ENCODE measurements around the gene MSTO1.
"Not testable (repeated sequence)": the region's sequence is repeated elsewhere in the genome, so short reads cannot be mapped to it uniquely, and the experiment has no call there.

The MSTO1 gene

GRCh38 chr1:155610257-155610647 lies 234 bp downstream of the MSTO1 start:
- in situ Hi-C loops (cut with HindIII; ENCODE audit: low sequenced_read_pairs), result not testable (repeated sequence)

GRCh38 chr1:155613226-155613625 lies 3.2 kb downstream of the MSTO1 start:
- in situ Hi-C loops (cut with HindIII; ENCODE audit: low sequenced_read_pairs), result not testable (repeated sequence)

GRCh38 chr1:155622191-155622590 lies 12.2 kb downstream of the MSTO1 start:
- in situ Hi-C loops (cut with HindIII; ENCODE audit: low sequenced_read_pairs), result no loop called here

GRCh38 chr1:155623357-155623756 lies 13.3 kb downstream of the MSTO1 start:
- in situ Hi-C loops (cut with HindIII; ENCODE audit: low sequenced_read_pairs), result no loop called here

GRCh38 chr1:155626428-155626827 lies 16.4 kb downstream of the MSTO1 start:
- in situ Hi-C loops (cut with HindIII; ENCODE audit: low sequenced_read_pairs), result not testable (repeated sequence)

GRCh38 chr1:155636397-155637153 lies 26.6 kb downstream of the MSTO1 start:
- in situ Hi-C loops (cut with HindIII; ENCODE audit: low sequenced_read_pairs), result no loop called here

- in situ Hi-C loops (cut with HindIII; ENCODE audit: low sequenced_read_pairs), result no loop called here
These were observed 30.3 kb downstream of the MSTO1 start for GRCh38 chr1:155640367-155640766.

GRCh38 chr1:155642559-155643180 lies 32.7 kb downstream of the MSTO1 start:
- in situ Hi-C loops (cut with HindIII; ENCODE audit: low sequenced_read_pairs), result not testable (repeated sequence)

- in situ Hi-C loops (cut with HindIII; ENCODE audit: low sequenced_read_pairs), result no loop called here
These were observed 33.2 kb downstream of the MSTO1 start for GRCh38 chr1:155643230-155643629.

GRCh38 chr1:155645034-155645598 lies 35.1 kb downstream of the MSTO1 start:
- in situ Hi-C loops (cut with HindIII; ENCODE audit: low sequenced_read_pairs), result no loop called here

- in situ Hi-C loops (cut with HindIII; ENCODE audit: low sequenced_read_pairs), result no loop called here
These were observed 35.6 kb downstream of the MSTO1 start for GRCh38 chr1:155645648-155646047.

- in situ Hi-C loops (cut with HindIII; ENCODE audit: low sequenced_read_pairs), result no loop called here
These were observed 36.3 kb downstream of the MSTO1 start for GRCh38 chr1:155646307-155646706.

GRCh38 chr1:155648207-155649147 lies 38.5 kb downstream of the MSTO1 start:
- in situ Hi-C loops (cut with HindIII; ENCODE audit: low sequenced_read_pairs), result no loop called here

GRCh38 chr1:155649676-155650075 lies 39.7 kb downstream of the MSTO1 start:
- in situ Hi-C loops (cut with HindIII; ENCODE audit: low sequenced_read_pairs), result no loop called here

GRCh38 chr1:155650231-155650757 lies 40.3 kb downstream of the MSTO1 start:
- in situ Hi-C loops (cut with HindIII; ENCODE audit: low sequenced_read_pairs), result no loop called here

- in situ Hi-C loops (cut with HindIII; ENCODE audit: low sequenced_read_pairs), result no loop called here
These were observed 42.0 kb downstream of the MSTO1 start for GRCh38 chr1:155651861-155652661.

GRCh38 chr1:155652951-155653350 lies 42.9 kb downstream of the MSTO1 start:
- in situ Hi-C loops (cut with HindIII; ENCODE audit: low sequenced_read_pairs), result no loop called here

- in situ Hi-C loops (cut with HindIII; ENCODE audit: low sequenced_read_pairs), result no loop called here
These were observed 47.4 kb downstream of the MSTO1 start for GRCh38 chr1:155657463-155657862.

- in situ Hi-C loops (cut with HindIII; ENCODE audit: low sequenced_read_pairs), result not testable (repeated sequence)
These were observed 51.2 kb downstream of the MSTO1 start for GRCh38 chr1:155661239-155661638.
